Activated B cell treated with CpG ODN at 0.5 μM for 24 hours (primary cell): ENCODE results near the gene PADI6. TPM values are rescaled to one million over a fixed set of nuclear protein-coding genes. Genes with fewer than 3 reads are reported as not detected.
A peak's percentile ranks its signal among the peaks of the same experiment; 100 is the strongest.

ENCODE experiments used
- ATAC-seq: fragments of 200-7000 bp; cut with Tn5 transposase; one replicate; pipeline ENCODE4 v1.10.0; 2021; ENCODE audit warnings: low read depth, mild to moderate bottlenecking, moderate library complexity
- CTCF ChIA-PET: fragments of 350-600 bp; sonication (Branson Sonifier 250); formaldehyde crosslinking; loops from one replicate; lab custom pipeline; 2021; ENCODE audit warnings: antibody characterized with exemption; lab: Charles Lee
- POLR2A ChIA-PET: fragments of 350-600 bp; sonication (Branson Sonifier 250); formaldehyde crosslinking; loops from one replicate; lab custom pipeline; 2021; ENCODE audit warnings: antibody characterized with exemption; lab: Charles Lee
- DNase-seq: peaks from one replicate; pipeline ENCODE4 v3.0.0; 2022
- H3K27ac Mint-ChIP-seq: one replicate; pipeline ENCODE4 v1.8.0; 2020; ENCODE audit warnings: mixed read lengths
- H3K27me3 Mint-ChIP-seq: one replicate; pipeline ENCODE4 v1.8.0; 2021; ENCODE audit warnings: mixed read lengths
- H3K36me3 Mint-ChIP-seq: one replicate; pipeline ENCODE4 v1.8.0; 2021; ENCODE audit warnings: low read depth, mixed read lengths
- H3K4me1 Mint-ChIP-seq: one replicate; pipeline ENCODE4 v1.8.0; 2021; ENCODE audit warnings: mixed read lengths
- H3K4me3 Mint-ChIP-seq: one replicate; pipeline ENCODE4 v1.8.0; 2020; ENCODE audit warnings: mild to moderate bottlenecking, mixed read lengths
- H3K9me3 Mint-ChIP-seq: one replicate; pipeline ENCODE4 v1.8.0; 2020; ENCODE audit warnings: mixed read lengths
- intact Hi-C: fragments of 100-400 bp; cut with micrococcal nuclease; formaldehyde crosslinking; loops from one replicate; pipeline ENCODE4 v1.15.1; 2024
- total RNA-seq: library from RNA; stranded (reverse); gene quantifications from 2 replicates; pipeline ENCODE4 v1.2.3, GENCODE V29; 2022
- TF ChIP-seq, protein P1 (sequence below): fragments of 200-600 bp; IDR thresholded peaks from one replicate; pipeline ENCODE4 v1.8.0; 2022; ENCODE audit warnings: antibody characterized with exemption, mild to moderate bottlenecking

The PADI6 gene
- total RNA-seq, 1 donor from 2014 or later: not detected

DNA sequence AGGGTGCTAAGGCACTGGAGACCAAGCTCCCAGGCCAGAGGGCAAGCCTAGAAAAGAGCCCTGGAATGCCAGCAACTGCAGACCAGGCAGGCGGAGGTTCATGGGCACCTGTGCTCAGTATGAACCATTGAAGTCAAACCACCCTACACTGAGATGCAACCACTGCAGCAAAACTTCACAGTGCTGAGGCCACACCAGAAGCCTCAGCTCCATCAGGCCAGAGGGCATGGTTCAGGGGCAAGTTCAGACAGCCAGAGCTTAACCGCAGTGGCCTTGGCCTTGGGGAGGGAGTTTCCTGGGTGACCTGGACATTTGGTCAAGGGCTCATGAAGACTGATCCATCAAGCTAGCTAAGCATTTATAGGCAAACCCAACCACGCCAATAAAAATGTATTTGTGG is 60.4 kb downstream of the PADI6 start:
- POLR2A ChIA-PET: no interaction called here
- H3K4me3 Mint-ChIP-seq: peak overlapping the region; percentile 15
- DNase-seq (no peak), ATAC-seq (peak; percentile 6)
- peak overlapping the region; percentile 91 for H3K27ac Mint-ChIP-seq
- H3K36me3 Mint-ChIP-seq: peaks cover 62% of the 10 kb centered on the region
- H3K4me1 Mint-ChIP-seq: peaks cover 71% of the 10 kb centered on the region
- H3K27me3 Mint-ChIP-seq: no peaks in the 10 kb centered on the region
- TF ChIP-seq, protein P1, sequence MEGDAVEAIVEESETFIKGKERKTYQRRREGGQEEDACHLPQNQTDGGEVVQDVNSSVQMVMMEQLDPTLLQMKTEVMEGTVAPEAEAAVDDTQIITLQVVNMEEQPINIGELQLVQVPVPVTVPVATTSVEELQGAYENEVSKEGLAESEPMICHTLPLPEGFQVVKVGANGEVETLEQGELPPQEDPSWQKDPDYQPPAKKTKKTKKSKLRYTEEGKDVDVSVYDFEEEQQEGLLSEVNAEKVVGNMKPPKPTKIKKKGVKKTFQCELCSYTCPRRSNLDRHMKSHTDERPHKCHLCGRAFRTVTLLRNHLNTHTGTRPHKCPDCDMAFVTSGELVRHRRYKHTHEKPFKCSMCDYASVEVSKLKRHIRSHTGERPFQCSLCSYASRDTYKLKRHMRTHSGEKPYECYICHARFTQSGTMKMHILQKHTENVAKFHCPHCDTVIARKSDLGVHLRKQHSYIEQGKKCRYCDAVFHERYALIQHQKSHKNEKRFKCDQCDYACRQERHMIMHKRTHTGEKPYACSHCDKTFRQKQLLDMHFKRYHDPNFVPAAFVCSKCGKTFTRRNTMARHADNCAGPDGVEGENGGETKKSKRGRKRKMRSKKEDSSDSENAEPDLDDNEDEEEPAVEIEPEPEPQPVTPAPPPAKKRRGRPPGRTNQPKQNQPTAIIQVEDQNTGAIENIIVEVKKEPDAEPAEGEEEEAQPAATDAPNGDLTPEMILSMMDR: no peak
- CTCF ChIA-PET: no interaction called here
- intact Hi-C loops: loop anchor here (10.0 kb wide), 1 partner anchor 1908 kb away; the partner anchor contains the start of genes CASP9 and DNAJC16
- no peaks in the 10 kb centered on the region for H3K9me3 Mint-ChIP-seq

DNA sequence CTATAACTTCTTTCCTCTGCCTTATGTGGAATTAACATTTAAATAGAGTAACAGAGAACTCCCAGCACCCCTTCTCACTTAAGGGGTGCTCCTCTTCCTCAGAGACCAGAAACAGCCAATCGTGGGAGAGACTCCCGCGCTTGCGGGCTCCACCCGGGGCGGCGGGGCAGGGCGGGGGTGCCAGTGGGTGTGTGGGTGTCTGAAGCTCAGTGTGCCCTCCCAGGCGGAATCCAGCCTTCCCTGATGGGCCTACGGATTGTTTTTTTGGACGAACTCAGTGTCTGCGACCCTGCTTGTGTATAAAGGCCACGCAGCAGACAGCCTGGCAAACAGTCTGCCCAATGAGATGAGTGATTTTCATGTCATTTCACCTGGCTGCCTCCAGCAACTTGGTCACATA is 61.3 kb downstream of the PADI6 start:
- Mint-ChIP-seq H3K27ac (no peak overlapping the region), H3K4me3 (no peak overlapping the region), H3K4me1 (peaks cover 71% of the 10 kb centered on the region), H3K36me3 (peaks cover 55% of the 10 kb centered on the region), H3K27me3 (no peaks in the 10 kb centered on the region), H3K9me3 (no peaks in the 10 kb centered on the region)
- DNase-seq (no peak), ATAC-seq (no peak)
- CTCF ChIA-PET: no interaction called here
- POLR2A ChIA-PET: no interaction called here
- intact Hi-C loops: loop anchor here (10.0 kb wide), 1 partner anchor 1908 kb away; the partner anchor contains the start of genes CASP9 and DNAJC16
- TF ChIP-seq, protein P1: no peak

DNA sequence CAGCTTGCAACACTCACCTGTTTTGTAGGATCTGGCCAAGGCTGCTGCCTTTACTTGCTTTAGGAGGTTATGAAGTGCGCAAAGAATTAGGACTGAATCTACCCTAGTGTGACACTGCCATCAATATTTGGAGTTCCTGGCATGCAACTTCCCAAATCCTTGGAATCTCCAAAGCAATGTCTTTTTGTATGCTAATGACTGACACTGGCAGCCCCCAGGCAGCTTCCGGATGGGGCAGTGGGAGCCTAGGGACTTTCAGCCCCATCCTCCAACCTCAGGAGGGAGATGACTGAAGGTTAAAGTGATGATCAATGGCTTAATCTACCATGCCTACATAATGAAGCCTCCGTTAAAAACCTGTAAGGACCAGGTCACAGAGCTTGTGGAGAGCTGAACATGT is 62.0 kb downstream of the PADI6 start:
- intact Hi-C loops: loop anchor here (10.0 kb wide), 1 partner anchor 1909 kb away; the partner anchor contains the start of genes CASP9 and DNAJC16
- no peak overlapping the region for H3K4me3 Mint-ChIP-seq
- no peaks in the 10 kb centered on the region for H3K9me3 Mint-ChIP-seq
- no peak for DNase-seq
- H3K4me1 Mint-ChIP-seq: peaks cover 68% of the 10 kb centered on the region
- ChIA-PET CTCF (no interaction called here), POLR2A (no interaction called here)
- no peak for ATAC-seq
- no peaks in the 10 kb centered on the region for H3K27me3 Mint-ChIP-seq
- H3K36me3 Mint-ChIP-seq: peaks cover 48% of the 10 kb centered on the region
- TF ChIP-seq, protein P1: no peak
- H3K27ac Mint-ChIP-seq: peak overlapping the region; percentile 50

DNA sequence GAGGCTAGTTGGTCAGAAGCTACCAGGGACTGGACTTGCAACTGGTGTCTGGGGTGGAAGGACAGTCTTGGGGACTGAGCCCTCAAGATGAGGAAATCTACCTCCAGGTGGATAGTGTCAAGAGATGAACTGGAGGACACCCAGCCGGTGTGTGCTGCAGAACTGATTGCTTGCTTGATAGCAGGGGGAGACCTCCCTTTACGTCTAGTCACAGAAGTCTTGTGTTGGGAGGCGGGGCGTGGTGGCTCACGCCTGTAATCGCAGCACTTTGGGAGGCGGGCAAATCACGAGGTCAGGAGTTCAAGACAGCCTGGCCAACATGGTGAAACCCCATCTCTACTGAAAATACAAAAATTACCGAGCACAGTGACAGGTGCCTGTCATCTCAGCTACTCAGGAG is 62.6 kb downstream of the PADI6 start:
- ATAC-seq (no peak), DNase-seq (no peak)
- Mint-ChIP-seq H3K4me1 (peaks cover 63% of the 10 kb centered on the region), H3K27ac (peak overlapping the region; percentile 50), H3K9me3 (no peaks in the 10 kb centered on the region), H3K36me3 (peaks cover 45% of the 10 kb centered on the region), H3K4me3 (no peak overlapping the region), H3K27me3 (no peaks in the 10 kb centered on the region)
- TF ChIP-seq, protein P1: no peak
- ChIA-PET CTCF (no interaction called here), POLR2A (no interaction called here)
- intact Hi-C loops: loop anchor here (10.0 kb wide), 1 partner anchor 1910 kb away; the partner anchor contains the start of genes CASP9 and DNAJC16

DNA sequence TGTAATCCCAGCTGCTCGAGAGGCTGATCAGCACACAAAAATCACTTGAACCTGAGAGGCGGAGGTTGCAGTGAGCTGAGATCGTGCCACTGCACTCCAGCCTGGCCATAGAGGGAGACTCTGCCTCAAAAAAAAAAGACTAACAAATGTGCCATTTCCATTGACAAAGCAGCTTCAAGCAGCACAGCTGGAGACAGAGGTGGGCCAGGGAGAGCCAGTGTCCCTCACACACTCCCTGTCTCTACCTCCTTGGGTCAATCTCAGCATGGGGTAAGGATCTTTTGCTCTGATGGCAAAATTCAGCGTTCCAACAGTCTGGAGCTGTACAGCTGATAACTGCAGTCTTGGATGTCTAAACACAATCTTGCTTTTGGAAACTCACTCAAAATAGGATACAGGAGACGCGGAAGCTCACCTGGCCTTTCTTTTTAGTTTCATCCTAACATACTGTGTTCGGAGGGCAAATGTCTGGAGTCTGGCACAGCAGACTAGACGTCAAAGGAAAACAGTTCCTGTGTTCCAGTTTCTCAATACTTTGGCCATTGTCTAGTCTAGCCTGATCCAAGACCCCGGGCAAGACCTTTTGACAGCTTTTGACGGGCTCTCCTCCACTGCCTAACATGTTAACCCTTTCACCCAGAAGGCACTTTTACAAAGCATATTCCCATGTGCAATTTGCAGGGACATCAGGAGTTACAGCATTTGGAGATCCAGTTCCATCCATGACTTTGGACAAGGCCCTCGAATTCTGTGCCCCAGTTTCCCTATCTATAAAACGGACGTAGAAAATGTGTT is 64.6 kb downstream of the PADI6 start:
- Mint-ChIP-seq H3K4me3 (peak overlapping the region; percentile 81), H3K9me3 (no peaks in the 10 kb centered on the region), H3K27me3 (peaks cover 2% of the 10 kb centered on the region), H3K27ac (peak overlapping the region; percentile 75), H3K4me1 (peaks cover 65% of the 10 kb centered on the region), H3K36me3 (peaks cover 38% of the 10 kb centered on the region)
- POLR2A ChIA-PET: no interaction called here
- TF ChIP-seq, protein P1: no peak
- CTCF ChIA-PET: no interaction called here
- ATAC-seq (no peak), DNase-seq (no peak)
- intact Hi-C loops: loop anchor here (10.0 kb wide), 1 partner anchor 1912 kb away; the partner anchor contains the start of genes CASP9 and DNAJC16
